ENCODE data around the gene PLIN5. TPM values are rescaled to one million over a fixed set of nuclear protein-coding genes. Genes with fewer than 3 reads are reported as not detected.

PLIN5 gene
- total RNA-seq, 4 donors from 2014 or later, result 23.8 to 153 (median 32.8) TPM

- TF ChIP-seq, protein P1, sequence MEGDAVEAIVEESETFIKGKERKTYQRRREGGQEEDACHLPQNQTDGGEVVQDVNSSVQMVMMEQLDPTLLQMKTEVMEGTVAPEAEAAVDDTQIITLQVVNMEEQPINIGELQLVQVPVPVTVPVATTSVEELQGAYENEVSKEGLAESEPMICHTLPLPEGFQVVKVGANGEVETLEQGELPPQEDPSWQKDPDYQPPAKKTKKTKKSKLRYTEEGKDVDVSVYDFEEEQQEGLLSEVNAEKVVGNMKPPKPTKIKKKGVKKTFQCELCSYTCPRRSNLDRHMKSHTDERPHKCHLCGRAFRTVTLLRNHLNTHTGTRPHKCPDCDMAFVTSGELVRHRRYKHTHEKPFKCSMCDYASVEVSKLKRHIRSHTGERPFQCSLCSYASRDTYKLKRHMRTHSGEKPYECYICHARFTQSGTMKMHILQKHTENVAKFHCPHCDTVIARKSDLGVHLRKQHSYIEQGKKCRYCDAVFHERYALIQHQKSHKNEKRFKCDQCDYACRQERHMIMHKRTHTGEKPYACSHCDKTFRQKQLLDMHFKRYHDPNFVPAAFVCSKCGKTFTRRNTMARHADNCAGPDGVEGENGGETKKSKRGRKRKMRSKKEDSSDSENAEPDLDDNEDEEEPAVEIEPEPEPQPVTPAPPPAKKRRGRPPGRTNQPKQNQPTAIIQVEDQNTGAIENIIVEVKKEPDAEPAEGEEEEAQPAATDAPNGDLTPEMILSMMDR (IDR thresholded peaks at IDR 0.05; ENCODE audit: low read depth), result no peak
These were observed 45.2 kb upstream of the PLIN5 start for GRCh38 chr19:4580021-4580901.

DNA sequence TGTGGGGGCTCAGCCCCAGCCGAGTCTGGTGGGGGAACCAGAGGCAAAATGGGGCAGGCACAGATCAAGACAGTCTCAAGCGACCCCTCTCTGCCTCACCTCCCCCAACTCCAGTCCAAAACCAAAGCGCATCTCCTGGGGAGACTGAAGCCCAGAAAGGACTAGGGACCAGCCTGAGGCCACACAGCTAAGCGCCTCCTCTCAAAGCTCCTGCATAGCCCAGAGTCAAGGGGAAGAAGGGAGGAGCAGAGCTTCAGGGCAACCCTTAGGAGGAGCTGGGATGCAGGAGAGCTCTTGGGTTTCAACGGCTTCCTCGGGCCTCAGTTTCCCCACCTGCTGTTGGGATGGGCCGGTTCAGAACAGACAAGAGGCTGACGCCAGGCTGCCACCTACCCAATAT lies 44.4 kb upstream of the PLIN5 start:
- TF ChIP-seq, protein P1 (IDR thresholded peaks at IDR 0.05; ENCODE audit: low read depth), result no peak

- TF ChIP-seq, protein P1 (IDR thresholded peaks at IDR 0.05; ENCODE audit: low read depth), result no peak
These were observed 43.7 kb upstream of the PLIN5 start for GRCh38 chr19:4578552-4579248.

DNA sequence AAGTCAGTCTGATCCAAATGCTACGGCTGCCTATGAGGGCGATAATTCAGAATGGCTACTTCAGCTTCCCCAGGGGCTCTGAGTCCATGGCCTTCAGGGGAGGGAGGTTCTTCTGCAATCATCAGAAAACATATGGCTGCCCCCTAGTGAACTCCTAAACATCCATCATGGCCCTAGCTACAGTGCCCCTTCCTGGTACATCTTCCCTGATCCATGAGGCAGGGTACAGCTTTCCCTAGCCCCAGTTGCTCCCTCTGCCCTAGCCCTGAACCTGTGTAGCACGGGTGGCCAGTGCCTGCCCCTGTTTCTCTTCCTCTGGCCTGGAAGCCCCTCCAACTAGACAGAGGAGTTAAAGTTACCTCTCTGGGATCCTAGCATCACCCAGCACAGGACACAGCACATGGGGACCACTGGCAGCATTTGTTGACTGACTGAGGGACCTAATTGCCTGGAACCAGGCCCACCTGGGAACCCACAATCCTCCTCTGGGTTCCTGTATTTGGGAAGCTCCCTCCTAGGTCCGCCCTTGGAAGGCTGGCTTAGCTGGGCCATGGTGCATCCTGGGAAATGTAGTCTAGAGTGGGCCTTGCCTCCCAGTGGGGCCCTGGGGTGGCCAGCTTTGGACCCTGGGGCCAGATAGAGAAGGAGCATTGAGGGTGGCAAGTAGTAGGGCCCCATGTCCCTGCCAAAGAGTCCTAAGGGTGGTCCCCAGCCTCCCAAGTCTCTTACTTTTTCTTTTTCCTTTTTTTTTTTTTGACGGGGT lies 42.2 kb upstream of the PLIN5 start:
- TF ChIP-seq, protein P1 (IDR thresholded peaks at IDR 0.05; ENCODE audit: low read depth), result no peak

DNA sequence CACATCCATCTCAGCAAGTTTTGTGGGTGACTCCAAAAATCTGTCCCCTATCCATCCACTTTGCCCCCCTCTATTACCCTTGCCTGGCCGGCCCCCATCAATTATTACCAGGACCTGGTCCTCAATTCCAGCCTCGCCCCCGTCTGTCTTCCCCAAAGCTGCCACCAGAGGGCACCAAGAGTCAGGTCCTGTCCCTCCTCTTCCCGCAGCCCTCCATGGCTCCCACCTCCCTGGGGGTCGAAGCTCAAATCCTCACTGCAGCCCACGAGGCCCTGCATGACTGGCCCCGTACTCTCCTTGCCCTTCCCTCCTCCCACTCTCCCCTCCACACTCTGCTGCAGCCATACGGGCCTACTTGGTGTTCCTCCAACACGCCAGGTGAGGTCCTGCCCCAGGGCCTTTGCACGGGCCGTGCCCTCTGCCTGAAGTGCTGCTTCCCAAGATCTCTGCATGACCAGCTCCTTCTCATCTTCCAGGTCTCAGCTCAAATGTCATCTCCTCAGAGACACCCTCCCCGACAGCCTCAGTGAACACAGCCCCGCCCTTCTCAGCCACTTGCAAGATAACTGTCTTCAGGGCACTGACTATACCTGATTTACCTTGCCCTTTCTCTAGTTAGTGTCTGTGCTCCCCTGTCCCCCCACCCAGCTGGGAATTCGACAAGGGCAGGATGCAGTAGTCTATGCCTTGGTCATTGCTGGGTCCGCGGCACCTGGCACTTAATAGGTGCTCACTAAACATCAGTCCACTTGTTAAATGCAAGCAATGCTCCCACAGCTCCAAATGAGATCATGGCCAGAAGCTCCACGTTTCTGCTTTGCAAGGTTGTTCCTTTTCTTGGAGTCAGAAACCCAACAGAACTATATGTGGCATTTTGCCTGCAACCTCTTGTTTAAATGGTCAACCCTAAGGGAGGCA lies 41.3 kb upstream of the PLIN5 start:
- TF ChIP-seq, protein P1 (IDR thresholded peaks at IDR 0.05; ENCODE audit: low read depth), result no peak

- TF ChIP-seq, protein P1 (IDR thresholded peaks at IDR 0.05; ENCODE audit: low read depth), result no peak
These were observed 40.4 kb upstream of the PLIN5 start for GRCh38 chr19:4575267-4576015.
